ENCODE measurements around the gene ARHGAP24.

DNA sequence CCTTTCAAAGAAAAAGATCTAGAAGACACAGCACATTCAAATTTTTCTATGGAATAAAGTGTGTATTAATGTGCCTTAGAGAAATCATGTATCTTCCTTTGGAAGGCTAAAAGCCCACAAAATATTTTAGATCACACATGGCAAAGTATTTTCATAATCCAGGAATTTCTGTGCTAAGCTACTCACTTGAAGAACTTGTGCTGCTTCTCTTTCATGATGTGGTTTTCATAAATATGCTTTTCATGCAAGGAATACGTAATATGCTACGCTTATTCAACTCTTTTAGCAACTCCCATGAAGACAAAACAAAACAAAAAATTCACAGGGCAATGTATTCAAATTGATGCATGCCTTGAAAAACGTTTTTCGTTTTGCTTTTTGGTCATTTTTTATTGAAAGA lies 125.6 kb downstream of the ARHGAP24 start:
- TF ChIP-seq EP300 (IDR thresholded peaks at IDR 0.05) (no peak), POLR2A (IDR thresholded peaks at IDR 0.05) (no peak)
- TF ChIP-seq, protein P1, sequence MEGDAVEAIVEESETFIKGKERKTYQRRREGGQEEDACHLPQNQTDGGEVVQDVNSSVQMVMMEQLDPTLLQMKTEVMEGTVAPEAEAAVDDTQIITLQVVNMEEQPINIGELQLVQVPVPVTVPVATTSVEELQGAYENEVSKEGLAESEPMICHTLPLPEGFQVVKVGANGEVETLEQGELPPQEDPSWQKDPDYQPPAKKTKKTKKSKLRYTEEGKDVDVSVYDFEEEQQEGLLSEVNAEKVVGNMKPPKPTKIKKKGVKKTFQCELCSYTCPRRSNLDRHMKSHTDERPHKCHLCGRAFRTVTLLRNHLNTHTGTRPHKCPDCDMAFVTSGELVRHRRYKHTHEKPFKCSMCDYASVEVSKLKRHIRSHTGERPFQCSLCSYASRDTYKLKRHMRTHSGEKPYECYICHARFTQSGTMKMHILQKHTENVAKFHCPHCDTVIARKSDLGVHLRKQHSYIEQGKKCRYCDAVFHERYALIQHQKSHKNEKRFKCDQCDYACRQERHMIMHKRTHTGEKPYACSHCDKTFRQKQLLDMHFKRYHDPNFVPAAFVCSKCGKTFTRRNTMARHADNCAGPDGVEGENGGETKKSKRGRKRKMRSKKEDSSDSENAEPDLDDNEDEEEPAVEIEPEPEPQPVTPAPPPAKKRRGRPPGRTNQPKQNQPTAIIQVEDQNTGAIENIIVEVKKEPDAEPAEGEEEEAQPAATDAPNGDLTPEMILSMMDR (IDR thresholded peaks at IDR 0.05): no peak
